Gastroesophageal sphincter (tissue), 3 donors: Measurements from ENCODE around the gene HSPBP1.

Source experiments
- CTCF ChIP-seq, 4 experiments: fragments of 200-600 bp in 2 of 4; fragments of 450-650 bp in 2 of 4; sonication (generic) in 1 of 4; IDR thresholded peaks; one replicate each; pipeline ENCODE4 v1.5.1; 2017 to 2019; ENCODE audit warnings: antibody characterized with exemption in 4 of 4, mild to moderate bottlenecking in 2 of 4, moderate library complexity in 2 of 4
- EP300 ChIP-seq: sonication (generic); formaldehyde crosslinking; IDR thresholded peaks from one replicate; pipeline ENCODE4 v1.6.1; 2017; ENCODE audit warnings: antibody characterized with exemption, mild to moderate bottlenecking
- POLR2A ChIP-seq, 2 donors: fragments of 450-650 bp; IDR thresholded peaks; one replicate each; pipeline ENCODE4 v1.6.1; 2017; ENCODE audit warnings: antibody characterized with exemption in 2 of 2, mild to moderate bottlenecking in 2 of 2, moderate library complexity in 1 of 2
- POLR2AphosphoS5 ChIP-seq: sonication (generic); formaldehyde crosslinking; IDR thresholded peaks from one replicate; pipeline ENCODE4 v1.6.1; 2017; ENCODE audit warnings: antibody characterized with exemption

- TF ChIP-seq CTCF (IDR thresholded peaks at IDR 0.05) (no peak), EP300 (no peak), POLR2A (IDR thresholded peaks at IDR 0.05) (no peak), POLR2AphosphoS5 (no peak)
These were observed 66.4 kb downstream of the HSPBP1 start for GRCh38 chr19:55213547-55213946.
